HG03571 (cell line): ENCODE results near the gene KCNQ5.
"Not testable (repeated sequence)": the region's sequence is repeated elsewhere in the genome, so short reads cannot be mapped to it uniquely, and the experiment has no call there.

ENCODE experiments used
- ATAC-seq: cut with Tn5 transposase; IDR thresholded peaks from one replicate; pipeline ENCODE4 v1.9.1; 2021; ENCODE audit not compliant: unreplicated experiment

KCNQ5 gene

GRCh38 chr6:72621291-72622093 lies at the start of gene KCNQ5:
KCNQ5 (plus strand) TSS chr6:72622064.
- ATAC-seq, result peak; percentile 11

GRCh38 chr6:72579865-72580264 lies 42.0 kb upstream of the KCNQ5 start:
- peak; percentile 85 for ATAC-seq

GRCh38 chr6:72580281-72580940 lies 41.5 kb upstream of the KCNQ5 start:
- ATAC-seq, result peak; percentile 74

- not testable (repeated sequence) for ATAC-seq
Observed at GRCh38 chr6:72580950-72581349, 40.9 kb upstream of the KCNQ5 start.

GRCh38 chr6:72588155-72588554 lies 33.7 kb upstream of the KCNQ5 start:
- ATAC-seq, result no peak

- ATAC-seq, result no peak
Observed at GRCh38 chr6:72589096-72589495, 32.8 kb upstream of the KCNQ5 start.

- peak; percentile 86 for ATAC-seq
Observed at GRCh38 chr6:72595812-72596211, 26.1 kb upstream of the KCNQ5 start.

- ATAC-seq, result no peak
Observed at GRCh38 chr6:72616406-72617015, 5.4 kb upstream of the KCNQ5 start.

- ATAC-seq, result no peak
Observed at GRCh38 chr6:72617721-72618120, 4.1 kb upstream of the KCNQ5 start.

GRCh38 chr6:72619883-72620696 lies 1.8 kb upstream of the KCNQ5 start:
- ATAC-seq, result peak; percentile 40

- no peak for ATAC-seq
Observed at GRCh38 chr6:72620871-72621290, 983 bp upstream of the KCNQ5 start.

GRCh38 chr6:72622094-72622940 lies 453 bp downstream of the KCNQ5 start:
- peak; percentile 28 for ATAC-seq

GRCh38 chr6:72623808-72624207 lies 1.9 kb downstream of the KCNQ5 start:
- no peak for ATAC-seq

GRCh38 chr6:72624557-72625160 lies 2.8 kb downstream of the KCNQ5 start:
- no peak for ATAC-seq

- ATAC-seq, result peak; percentile 41
Observed at GRCh38 chr6:72626126-72626525, 4.3 kb downstream of the KCNQ5 start.

GRCh38 chr6:72627539-72627938 lies 5.7 kb downstream of the KCNQ5 start:
- ATAC-seq, result no peak

- no peak for ATAC-seq
Observed at GRCh38 chr6:72631480-72631879, 9.6 kb downstream of the KCNQ5 start.

- ATAC-seq, result no peak
Observed at GRCh38 chr6:72635636-72636035, 13.8 kb downstream of the KCNQ5 start.

GRCh38 chr6:72636215-72636614 lies 14.4 kb downstream of the KCNQ5 start:
- ATAC-seq, result peak; percentile 77

- peak; percentile 2 for ATAC-seq
Observed at GRCh38 chr6:72636786-72637185, 14.9 kb downstream of the KCNQ5 start.
